H9 (cell line): ENCODE data around the gene DCAF11. TPM values are rescaled to one million over a fixed set of nuclear protein-coding genes. Genes with fewer than 3 reads are reported as not detected.

Experiments
- DNase-seq: peaks from one replicate; pipeline ENCODE4 v3.0.0-alpha.2; 2017
- H2AFZ ChIP-seq: one replicate; pipeline ENCODE4 v1.6.1; 2013; ENCODE audit warnings: mild to moderate bottlenecking, low read length, control low read depth, moderate library complexity
- H2AK5ac ChIP-seq: 2 replicates; pipeline ENCODE4 v1.6.1; 2013; ENCODE audit warnings: low read length, control low read depth, mixed read lengths; ENCODE audit not compliant: insufficient read length
- H2BK120ac ChIP-seq: one replicate; pipeline ENCODE4 v1.6.1; 2013; ENCODE audit warnings: low read depth, mild to moderate bottlenecking, low read length, control low read depth, inconsistent platforms; ENCODE audit not compliant: poor library complexity, severe bottlenecking
- H2BK12ac ChIP-seq: 2 replicates; pipeline ENCODE4 v1.6.1; 2013; ENCODE audit warnings: low read length, control low read depth, mixed read lengths, low read depth; ENCODE audit not compliant: insufficient read length
- H2BK15ac ChIP-seq: 2 replicates; pipeline ENCODE4 v1.6.1; 2013; ENCODE audit warnings: low read depth, low read length, control low read depth
- H2BK20ac ChIP-seq: one replicate; pipeline ENCODE4 v1.6.1; 2013; ENCODE audit warnings: low read depth, mild to moderate bottlenecking, low read length, control low read depth, inconsistent platforms; ENCODE audit not compliant: poor library complexity, severe bottlenecking
- H2BK5ac ChIP-seq: 2 replicates; pipeline ENCODE4 v1.6.1; 2013; ENCODE audit warnings: low read length, control low read depth, mixed read lengths; ENCODE audit not compliant: insufficient read length
- H3K14ac ChIP-seq: 2 replicates; pipeline ENCODE4 v1.6.1; 2013; ENCODE audit warnings: low read length, control low read depth; ENCODE audit not compliant: insufficient read depth
- H3K18ac ChIP-seq: 2 replicates; pipeline ENCODE4 v1.6.1; 2013; ENCODE audit warnings: low read depth, mild to moderate bottlenecking, mixed read lengths, low read length, control low read depth; ENCODE audit not compliant: insufficient read length
- H3K23ac ChIP-seq: 2 replicates; pipeline ENCODE4 v1.6.1; 2013; ENCODE audit warnings: low read length, control low read depth, mixed read lengths, low read depth; ENCODE audit not compliant: insufficient read length
- H3K23me2 ChIP-seq: 2 replicates; pipeline ENCODE4 v1.6.1; 2013; ENCODE audit warnings: low read depth, mild to moderate bottlenecking, mixed read lengths, low read length, control low read depth; ENCODE audit not compliant: insufficient read length, poor library complexity, severe bottlenecking
- H3K27ac ChIP-seq: 2 replicates; pipeline ENCODE4 v1.5.1; 2013; ENCODE audit warnings: low read length, control low read depth, mixed read lengths, low read depth; ENCODE audit not compliant: insufficient read length
- H3K27me3 ChIP-seq: 2 replicates; pipeline ENCODE4 v1.6.1; 2013; ENCODE audit warnings: low read length, control low read depth, inconsistent platforms; ENCODE audit not compliant: insufficient read depth
- H3K4ac ChIP-seq: 2 replicates; pipeline ENCODE4 v1.6.1; 2013; ENCODE audit warnings: low read depth, mild to moderate bottlenecking, control low read depth, inconsistent platforms, low read length, moderate library complexity
- H3K4me1 ChIP-seq: 2 replicates; pipeline ENCODE4 v1.6.1; 2013; ENCODE audit warnings: low read length, control low read depth, inconsistent platforms; ENCODE audit not compliant: insufficient read depth
- H3K4me2 ChIP-seq: 2 replicates; pipeline ENCODE4 v1.6.1; 2013; ENCODE audit warnings: low read length, control low read depth, mixed read lengths; ENCODE audit not compliant: insufficient read length, insufficient read depth
- H3K56ac ChIP-seq: 2 replicates; pipeline ENCODE4 v1.6.1; 2013; ENCODE audit warnings: low read depth, mild to moderate bottlenecking, mixed read lengths, low read length, control low read depth; ENCODE audit not compliant: insufficient read length
- H3K79me1 ChIP-seq: 2 replicates; pipeline ENCODE4 v1.6.1; 2013; ENCODE audit warnings: low read depth, mild to moderate bottlenecking, moderate library complexity, low read length, control low read depth, inconsistent platforms; ENCODE audit not compliant: insufficient read depth, poor library complexity, severe bottlenecking
- H3K79me2 ChIP-seq: 2 replicates; pipeline ENCODE4 v1.6.1; 2013; ENCODE audit warnings: low read length, control low read depth, inconsistent platforms; ENCODE audit not compliant: insufficient read depth
- H3K9ac ChIP-seq: 2 replicates; pipeline ENCODE4 v1.6.1; 2013; ENCODE audit warnings: low read length, control low read depth, mixed read lengths; ENCODE audit not compliant: insufficient read length; ENCODE audit errors: extremely low read depth
- H3K9me3 ChIP-seq: one replicate; pipeline ENCODE4 v1.6.1; 2013; ENCODE audit warnings: low read depth, low read length, inconsistent platforms; ENCODE audit not compliant: control insufficient read depth
- H3T11ph ChIP-seq: one replicate; pipeline ENCODE4 v1.6.1; 2013; ENCODE audit warnings: mild to moderate bottlenecking, low read length, control low read depth, inconsistent platforms
- H4K20me1 ChIP-seq: one replicate; pipeline ENCODE4 v1.6.1; 2013; ENCODE audit not compliant: control insufficient read depth, insufficient read length, insufficient read depth
- H4K5ac ChIP-seq: 2 replicates; pipeline ENCODE4 v1.6.1; 2013; ENCODE audit warnings: low read depth, mild to moderate bottlenecking, mixed read lengths, low read length, control low read depth; ENCODE audit not compliant: insufficient read length
- H4K8ac ChIP-seq: replicated peaks from 2 replicates; pipeline ENCODE4 v1.6.1; 2013; ENCODE audit warnings: low read length, control low read depth, mixed read lengths, low read depth; ENCODE audit not compliant: insufficient read length
- H4K91ac ChIP-seq: 2 replicates; pipeline ENCODE4 v1.6.1; 2013; ENCODE audit warnings: low read depth, mild to moderate bottlenecking, moderate library complexity, mixed read lengths, low read length, control low read depth; ENCODE audit not compliant: insufficient read length
- H3K27ac Mint-ChIP-seq, 3 experiments: 2 replicates in 2 of 3; 3 replicates in 1 of 3; pipeline ENCODE4 v1.8.0; 2020 to 2021; ENCODE audit warnings: mixed read lengths in 3 of 3, mild to moderate bottlenecking in 1 of 3, moderate library complexity in 1 of 3
- H3K27me3 Mint-ChIP-seq: 2 replicates; pipeline ENCODE4 v1.8.0; 2021; ENCODE audit warnings: low read depth, mild to moderate bottlenecking, moderate library complexity, mixed read lengths
- H3K36me3 Mint-ChIP-seq, 3 experiments: 2 replicates in 2 of 3; 3 replicates in 1 of 3; pipeline ENCODE4 v1.8.0; 2020 to 2021; ENCODE audit warnings: low read depth in 3 of 3, mixed read lengths in 3 of 3; ENCODE audit not compliant: insufficient read depth in 1 of 3
- H3K4me1 Mint-ChIP-seq, 2 experiments: 2 replicates each; pipeline ENCODE4 v1.8.0; 2020; ENCODE audit warnings: mixed read lengths in 2 of 2
- H3K4me3 Mint-ChIP-seq, 2 experiments: 2 replicates in 1 of 2; 3 replicates in 1 of 2; pipeline ENCODE4 v1.8.0; 2020 to 2021; ENCODE audit warnings: mild to moderate bottlenecking in 2 of 2, mixed read lengths in 2 of 2, moderate library complexity in 1 of 2
- H3K9me3 Mint-ChIP-seq, 2 experiments: 2 replicates in 1 of 2; 3 replicates in 1 of 2; pipeline ENCODE4 v1.8.0; 2020; ENCODE audit warnings: mild to moderate bottlenecking in 2 of 2, mixed read lengths in 2 of 2, moderate library complexity in 1 of 2
- WGBS: extraction: QIAGEN DNeasy Blood & Tissue Kit; methylation state at CpG from one replicate; pipeline ENCODE4 v1.1.7; 2013; ENCODE audit warnings: missing lambda C conversion rate, low lambda C conversion rate, mixed read lengths; ENCODE audit not compliant: insufficient read length; ENCODE audit errors: extremely low coverage; 5-methylcytosine and 5-hydroxymethylcytosine counted together
- total RNA-seq: library from RNA; stranded (reverse); gene quantifications from 2 replicates; pipeline ENCODE4 v1.2.1, GENCODE V29; 2021
- TF ChIP-seq, protein P1 (sequence below): fragments of 200-600 bp; sonication (generic); conservative IDR thresholded peaks from 3 replicates; pipeline ENCODE4 v1.8.0; 2021; ENCODE audit warnings: antibody characterized with exemption, mild to moderate bottlenecking

Gene DCAF11
- total RNA-seq, 1 experiment from 2014 or later, result 73.4 TPM

DNA sequence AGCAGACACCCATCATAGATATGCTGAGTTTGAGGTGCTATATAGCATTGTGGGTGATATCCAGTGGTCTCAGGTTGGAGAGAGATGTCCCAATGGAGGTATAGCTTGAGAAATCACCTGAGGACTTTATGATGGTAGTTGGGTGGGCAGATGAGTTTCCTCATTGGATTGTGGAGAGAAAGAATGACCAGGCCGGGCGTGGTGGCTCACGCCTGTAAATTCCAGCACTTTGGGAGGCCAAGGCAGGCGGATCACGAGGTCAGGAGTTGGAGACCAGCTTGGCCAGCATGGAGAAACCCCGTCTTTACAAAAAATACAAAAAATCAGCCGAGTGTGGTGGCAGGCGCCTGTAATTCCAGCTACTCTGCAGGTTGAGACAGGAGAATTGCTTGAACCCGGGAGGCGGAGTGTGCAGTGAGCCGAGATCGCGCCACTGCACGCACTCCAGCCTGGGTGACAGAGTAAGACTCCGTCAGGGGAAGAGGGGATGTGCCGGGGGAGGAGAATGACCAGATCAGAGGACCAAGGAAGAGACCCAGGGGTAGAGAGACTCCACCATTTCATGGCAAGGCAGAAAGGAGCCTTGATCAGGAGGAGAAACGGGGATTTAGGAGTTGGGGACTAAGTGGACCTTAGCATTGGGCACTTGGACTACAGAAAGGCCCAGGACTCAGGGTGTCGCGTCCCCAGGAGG, 21.2 kb upstream of the DCAF11 start:
- Histone ChIP-seq H2BK5ac (no peak overlapping the region), H2BK15ac (no peak overlapping the region), H3K18ac (peak overlapping the region; percentile 76), H4K91ac (no peak overlapping the region), H3K4me2 (peak overlapping the region; percentile 28), H2AK5ac (no peak overlapping the region), H3K79me2 (no peaks in the 10 kb centered on the region; the same call in 1 of the 2 replicates), H2BK120ac (no peak overlapping the region), H3K9ac (no peak overlapping the region), H3K9me3 (no peaks in the 10 kb centered on the region), H3K27me3 (no peaks in the 10 kb centered on the region), H3K79me1 (no peaks in the 10 kb centered on the region), H3T11ph (no peak overlapping the region), H3K23me2 (peaks cover 6% of the 10 kb centered on the region), H3K4ac (no peak overlapping the region), H4K5ac (no peak overlapping the region), H3K56ac (no peak overlapping the region), H2AFZ (no peak overlapping the region), H3K4me1 (no peaks in the 10 kb centered on the region; the same call in 1 of the 2 replicates), H3K27ac (peak overlapping the region; percentile 49), H2BK20ac (no peak overlapping the region), H3K14ac (peak overlapping the region; percentile 59), H4K8ac (no peak overlapping the region), H2BK12ac (peak overlapping the region; percentile 51), H4K20me1 (no peaks in the 10 kb centered on the region), H3K23ac (no peak overlapping the region)
- Mint-ChIP-seq H3K27me3 (peaks cover 4% of the 10 kb centered on the region), H3K36me3 (peaks cover 18 to 27% (median 18%) of the 10 kb centered on the region in 3 experiments; a peak in 6 of 7 replicates), H3K9me3 (peaks cover 0 to 2% of the 10 kb centered on the region in 2 experiments; a peak in 3 of 5 replicates), H3K4me3 (peak overlapping the region; percentile 90 to 93), H3K4me1 (peaks cover 21 to 41% of the 10 kb centered on the region in 2 experiments), H3K27ac (peak overlapping the region; percentile 97 to 98 (median 98))
- TF ChIP-seq, protein P1, sequence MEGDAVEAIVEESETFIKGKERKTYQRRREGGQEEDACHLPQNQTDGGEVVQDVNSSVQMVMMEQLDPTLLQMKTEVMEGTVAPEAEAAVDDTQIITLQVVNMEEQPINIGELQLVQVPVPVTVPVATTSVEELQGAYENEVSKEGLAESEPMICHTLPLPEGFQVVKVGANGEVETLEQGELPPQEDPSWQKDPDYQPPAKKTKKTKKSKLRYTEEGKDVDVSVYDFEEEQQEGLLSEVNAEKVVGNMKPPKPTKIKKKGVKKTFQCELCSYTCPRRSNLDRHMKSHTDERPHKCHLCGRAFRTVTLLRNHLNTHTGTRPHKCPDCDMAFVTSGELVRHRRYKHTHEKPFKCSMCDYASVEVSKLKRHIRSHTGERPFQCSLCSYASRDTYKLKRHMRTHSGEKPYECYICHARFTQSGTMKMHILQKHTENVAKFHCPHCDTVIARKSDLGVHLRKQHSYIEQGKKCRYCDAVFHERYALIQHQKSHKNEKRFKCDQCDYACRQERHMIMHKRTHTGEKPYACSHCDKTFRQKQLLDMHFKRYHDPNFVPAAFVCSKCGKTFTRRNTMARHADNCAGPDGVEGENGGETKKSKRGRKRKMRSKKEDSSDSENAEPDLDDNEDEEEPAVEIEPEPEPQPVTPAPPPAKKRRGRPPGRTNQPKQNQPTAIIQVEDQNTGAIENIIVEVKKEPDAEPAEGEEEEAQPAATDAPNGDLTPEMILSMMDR, result no peak
- DNase-seq, result no peak
- WGBS, result no CpG with 5 or more reads among the region's 19 CpGs
